ENCODE results near the gene CARD19.

CARD19 gene

DNA sequence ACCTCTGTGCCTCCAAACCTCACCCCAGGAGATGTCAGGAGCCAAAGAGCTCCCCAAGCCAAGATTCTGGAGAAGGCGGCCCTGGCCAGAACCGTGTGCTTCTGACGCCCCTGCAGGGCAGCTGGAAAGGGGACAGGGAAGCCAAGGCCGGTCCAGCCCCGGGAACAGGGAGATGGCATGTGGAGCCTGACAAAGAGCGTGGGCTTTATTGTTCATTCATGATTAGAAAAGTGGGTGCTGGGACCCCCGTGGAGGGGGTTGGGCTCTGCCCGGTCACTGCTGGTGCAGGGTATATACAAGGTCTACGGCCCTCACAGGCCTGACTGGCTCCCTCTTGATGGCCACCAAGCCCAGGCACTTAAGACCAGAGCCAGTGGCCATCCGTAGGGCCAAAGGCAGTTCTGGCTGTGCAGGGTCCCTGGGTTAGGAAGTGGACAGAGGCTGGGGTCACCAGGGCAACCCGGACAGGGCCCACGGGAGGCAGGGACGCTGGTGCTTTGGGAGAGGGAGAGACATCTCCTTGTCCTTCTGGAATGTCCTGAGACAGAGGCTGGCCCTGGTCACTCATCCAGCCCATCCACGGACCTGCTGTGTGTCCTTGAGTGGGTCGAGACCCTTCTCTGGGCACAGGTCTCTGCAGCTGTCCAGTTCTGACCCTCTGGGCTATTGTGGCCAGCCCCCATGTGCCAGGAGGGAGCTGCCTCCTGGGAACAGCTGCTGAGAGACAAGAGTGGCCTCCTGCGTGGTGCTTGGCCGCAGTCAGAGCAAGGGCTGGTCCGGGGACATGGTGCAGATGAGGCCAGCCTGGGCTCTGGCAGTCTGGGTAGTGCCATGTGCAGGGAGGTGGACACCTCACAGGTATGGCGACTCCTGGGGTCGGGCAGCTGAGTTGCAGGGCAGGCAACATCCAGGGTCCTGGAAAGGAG lies 25.6 kb downstream of the CARD19 start:
- no peak for TF ChIP-seq ZNF8 (CRISPR knock-in tag; IDR thresholded peaks at IDR 0.05)
- TF ChIP-seq GLIS3 (CRISPR knock-in tag; IDR thresholded peaks at IDR 0.05) = no peak
- TF ChIP-seq ZNF70 (CRISPR knock-in tag; IDR thresholded peaks at IDR 0.05) = no peak
- TF ChIP-seq, protein P1, sequence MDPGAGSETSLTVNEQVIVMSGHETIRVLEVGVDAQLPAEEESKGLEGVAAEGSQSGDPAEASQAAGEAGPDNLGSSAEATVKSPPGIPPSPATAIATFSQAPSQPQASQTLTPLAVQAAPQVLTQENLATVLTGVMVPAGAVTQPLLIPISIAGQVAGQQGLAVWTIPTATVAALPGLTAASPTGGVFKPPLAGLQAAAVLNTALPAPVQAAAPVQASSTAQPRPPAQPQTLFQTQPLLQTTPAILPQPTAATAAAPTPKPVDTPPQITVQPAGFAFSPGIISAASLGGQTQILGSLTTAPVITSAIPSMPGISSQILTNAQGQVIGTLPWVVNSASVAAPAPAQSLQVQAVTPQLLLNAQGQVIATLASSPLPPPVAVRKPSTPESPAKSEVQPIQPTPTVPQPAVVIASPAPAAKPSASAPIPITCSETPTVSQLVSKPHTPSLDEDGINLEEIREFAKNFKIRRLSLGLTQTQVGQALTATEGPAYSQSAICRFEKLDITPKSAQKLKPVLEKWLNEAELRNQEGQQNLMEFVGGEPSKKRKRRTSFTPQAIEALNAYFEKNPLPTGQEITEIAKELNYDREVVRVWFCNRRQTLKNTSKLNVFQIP (CRISPR knock-in tag; IDR thresholded peaks at IDR 0.05; ENCODE audit: borderline replicate concordance, low read depth) = no peak
- no peak for TF ChIP-seq PPARA (CRISPR knock-in tag; IDR thresholded peaks at IDR 0.05; ENCODE audit: borderline replicate concordance)
- no peak for TF ChIP-seq TOX (CRISPR knock-in tag; IDR thresholded peaks at IDR 0.05; ENCODE audit: borderline replicate concordance)
- TF ChIP-seq RARB (CRISPR knock-in tag; IDR thresholded peaks at IDR 0.05) = no peak
- no peak for TF ChIP-seq TCF4 (CRISPR knock-in tag; IDR thresholded peaks at IDR 0.05; ENCODE audit: borderline replicate concordance)
- no peak for TF ChIP-seq ARNTL (CRISPR knock-in tag; IDR thresholded peaks at IDR 0.05; ENCODE audit: borderline replicate concordance, low read depth)
- TF ChIP-seq ZNF565 (CRISPR knock-in tag; conservative IDR thresholded peaks at IDR 0.05; ENCODE audit: low read depth) = no peak
- TF ChIP-seq BACH2 (CRISPR knock-in tag; IDR thresholded peaks at IDR 0.05; ENCODE audit: borderline replicate concordance) = no peak
- TF ChIP-seq OSR1 (CRISPR knock-in tag; IDR thresholded peaks at IDR 0.05) = no peak
- TF ChIP-seq ISL1 (CRISPR knock-in tag; IDR thresholded peaks at IDR 0.05) = no peak
- TF ChIP-seq ZFP30 (CRISPR knock-in tag; IDR thresholded peaks at IDR 0.05) = no peak
- TF ChIP-seq CREB5 (CRISPR knock-in tag; IDR thresholded peaks at IDR 0.05; ENCODE audit: low read depth) = no peak
- TF ChIP-seq, protein P2, sequence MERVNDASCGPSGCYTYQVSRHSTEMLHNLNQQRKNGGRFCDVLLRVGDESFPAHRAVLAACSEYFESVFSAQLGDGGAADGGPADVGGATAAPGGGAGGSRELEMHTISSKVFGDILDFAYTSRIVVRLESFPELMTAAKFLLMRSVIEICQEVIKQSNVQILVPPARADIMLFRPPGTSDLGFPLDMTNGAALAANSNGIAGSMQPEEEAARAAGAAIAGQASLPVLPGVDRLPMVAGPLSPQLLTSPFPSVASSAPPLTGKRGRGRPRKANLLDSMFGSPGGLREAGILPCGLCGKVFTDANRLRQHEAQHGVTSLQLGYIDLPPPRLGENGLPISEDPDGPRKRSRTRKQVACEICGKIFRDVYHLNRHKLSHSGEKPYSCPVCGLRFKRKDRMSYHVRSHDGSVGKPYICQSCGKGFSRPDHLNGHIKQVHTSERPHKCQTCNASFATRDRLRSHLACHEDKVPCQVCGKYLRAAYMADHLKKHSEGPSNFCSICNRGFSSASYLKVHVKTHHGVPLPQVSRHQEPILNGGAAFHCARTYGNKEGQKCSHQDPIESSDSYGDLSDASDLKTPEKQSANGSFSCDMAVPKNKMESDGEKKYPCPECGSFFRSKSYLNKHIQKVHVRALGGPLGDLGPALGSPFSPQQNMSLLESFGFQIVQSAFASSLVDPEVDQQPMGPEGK (CRISPR knock-in tag; IDR thresholded peaks at IDR 0.05; ENCODE audit: borderline replicate concordance) = no peak
- no peak for TF ChIP-seq ZFP3 (CRISPR knock-in tag; IDR thresholded peaks at IDR 0.05)
- no peak for TF ChIP-seq ZC3H10 (CRISPR knock-in tag; IDR thresholded peaks at IDR 0.05)
- no peak for ATAC-seq

DNA sequence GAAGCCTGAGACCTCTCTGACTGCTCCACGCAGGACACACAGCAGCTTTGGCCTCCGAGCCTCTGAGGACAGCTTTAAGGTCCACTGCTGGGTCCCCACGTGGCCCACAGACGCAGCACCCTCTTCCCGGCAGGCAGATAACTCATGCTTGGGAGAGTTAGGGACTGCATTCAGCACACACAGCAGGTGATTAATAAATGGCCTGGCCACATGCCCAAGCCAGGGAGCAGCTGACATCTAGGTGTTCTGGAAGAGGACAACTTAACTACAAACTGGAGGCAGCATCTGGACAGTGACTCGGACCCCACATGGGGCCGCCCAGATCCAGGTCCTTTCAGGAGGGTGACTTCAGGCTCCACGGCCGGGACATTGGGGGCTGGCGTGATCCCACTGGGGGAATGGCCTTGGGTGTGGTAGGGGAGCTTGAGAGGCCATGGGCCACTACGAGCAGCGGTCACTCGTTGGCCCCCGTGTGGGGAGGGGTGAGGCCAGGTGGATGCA lies 26.8 kb downstream of the CARD19 start:
- TF ChIP-seq RARB (CRISPR knock-in tag; IDR thresholded peaks at IDR 0.05) = no peak
- TF ChIP-seq TSHZ2 (CRISPR knock-in tag; IDR thresholded peaks at IDR 0.05) = no peak
- no peak for TF ChIP-seq ZNF70 (CRISPR knock-in tag; IDR thresholded peaks at IDR 0.05)
- no peak for TF ChIP-seq ZNF565 (CRISPR knock-in tag; conservative IDR thresholded peaks at IDR 0.05; ENCODE audit: low read depth)
- TF ChIP-seq ARNTL (CRISPR knock-in tag; IDR thresholded peaks at IDR 0.05; ENCODE audit: borderline replicate concordance, low read depth) = no peak
- TF ChIP-seq TCF4 (CRISPR knock-in tag; IDR thresholded peaks at IDR 0.05; ENCODE audit: borderline replicate concordance) = no peak
- no peak for TF ChIP-seq ZFP3 (CRISPR knock-in tag; IDR thresholded peaks at IDR 0.05)
- TF ChIP-seq BACH2 (CRISPR knock-in tag; IDR thresholded peaks at IDR 0.05; ENCODE audit: borderline replicate concordance) = no peak
- TF ChIP-seq ESRRG (CRISPR knock-in tag; IDR thresholded peaks at IDR 0.05) = no peak
- TF ChIP-seq TOX (CRISPR knock-in tag; IDR thresholded peaks at IDR 0.05; ENCODE audit: borderline replicate concordance) = no peak
- TF ChIP-seq, protein P3, sequence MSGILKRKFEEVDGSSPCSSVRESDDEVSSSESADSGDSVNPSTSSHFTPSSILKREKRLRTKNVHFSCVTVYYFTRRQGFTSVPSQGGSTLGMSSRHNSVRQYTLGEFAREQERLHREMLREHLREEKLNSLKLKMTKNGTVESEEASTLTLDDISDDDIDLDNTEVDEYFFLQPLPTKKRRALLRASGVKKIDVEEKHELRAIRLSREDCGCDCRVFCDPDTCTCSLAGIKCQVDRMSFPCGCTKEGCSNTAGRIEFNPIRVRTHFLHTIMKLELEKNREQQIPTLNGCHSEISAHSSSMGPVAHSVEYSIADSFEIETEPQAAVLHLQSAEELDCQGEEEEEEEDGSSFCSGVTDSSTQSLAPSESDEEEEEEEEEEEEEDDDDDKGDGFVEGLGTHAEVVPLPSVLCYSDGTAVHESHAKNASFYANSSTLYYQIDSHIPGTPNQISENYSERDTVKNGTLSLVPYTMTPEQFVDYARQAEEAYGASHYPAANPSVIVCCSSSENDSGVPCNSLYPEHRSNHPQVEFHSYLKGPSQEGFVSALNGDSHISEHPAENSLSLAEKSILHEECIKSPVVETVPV (CRISPR knock-in tag; IDR thresholded peaks at IDR 0.05) = no peak
- TF ChIP-seq ZNF8 (CRISPR knock-in tag; IDR thresholded peaks at IDR 0.05) = no peak
- TF ChIP-seq, protein P2 (CRISPR knock-in tag; IDR thresholded peaks at IDR 0.05; ENCODE audit: borderline replicate concordance) = no peak
- TF ChIP-seq, protein P1 (CRISPR knock-in tag; IDR thresholded peaks at IDR 0.05; ENCODE audit: borderline replicate concordance, low read depth) = no peak
- TF ChIP-seq OSR1 (CRISPR knock-in tag; IDR thresholded peaks at IDR 0.05) = no peak
- TF ChIP-seq ZFP30 (CRISPR knock-in tag; IDR thresholded peaks at IDR 0.05) = no peak
- TF ChIP-seq ZC3H10 (CRISPR knock-in tag; IDR thresholded peaks at IDR 0.05) = no peak
- no peak for TF ChIP-seq GLIS3 (CRISPR knock-in tag; IDR thresholded peaks at IDR 0.05)
- TF ChIP-seq SNAI2 (CRISPR knock-in tag; IDR thresholded peaks at IDR 0.05) = no peak
- ATAC-seq = no peak

Measured in SK-N-SH treated with all-trans-retinoic acid at 6 μM for 48 hours (cell line).